Cortex of kidney (tissue), 1 donor: ENCODE data around the gene HNRNPAB.
"Not testable (repeated sequence)": the region's sequence is repeated elsewhere in the genome, so short reads cannot be mapped to it uniquely, and the experiment has no call there.

Source experiments
- DNase-seq: peaks from one replicate; lab custom pipeline; 2025; lab: John Stamatoyannopoulos, UW

HNRNPAB gene

DNA sequence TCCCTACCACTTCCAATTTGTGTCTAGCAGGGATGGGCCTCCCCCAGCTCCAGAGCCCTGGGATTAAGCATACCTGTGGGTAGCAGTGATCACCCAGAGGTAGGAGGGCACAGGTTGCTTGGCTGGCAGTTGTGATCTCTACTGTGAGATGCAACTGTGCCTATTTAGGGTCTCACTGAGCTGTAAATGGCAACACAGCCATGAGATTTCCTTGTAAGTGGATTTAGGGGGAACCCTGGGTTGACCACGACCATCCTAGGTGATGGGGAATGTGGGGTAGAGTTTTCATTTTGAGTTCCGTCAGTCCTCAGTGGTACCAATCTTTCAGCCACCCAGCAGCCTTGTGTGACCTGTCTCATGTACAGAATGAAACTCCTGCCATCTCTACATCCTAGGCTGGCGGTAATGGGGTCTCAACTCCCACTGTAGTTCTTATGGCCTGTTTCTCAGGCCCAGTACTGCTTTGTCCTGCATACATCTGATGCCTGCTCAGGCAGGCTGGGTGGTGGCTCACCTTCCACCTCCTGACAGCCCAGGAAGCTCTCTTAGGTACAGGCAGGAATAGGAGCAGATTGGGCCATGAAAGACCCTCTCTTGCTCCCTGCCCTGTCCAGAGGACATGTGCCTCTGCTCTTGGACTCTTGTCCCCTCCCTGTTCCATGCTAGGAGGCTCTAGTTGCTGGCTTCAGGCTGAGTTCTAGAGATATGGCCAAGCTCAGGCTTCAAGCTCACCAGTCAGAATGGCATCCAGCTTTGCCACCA lies 8.1 kb downstream of the HNRNPAB start:
- no peak for DNase-seq

DNA sequence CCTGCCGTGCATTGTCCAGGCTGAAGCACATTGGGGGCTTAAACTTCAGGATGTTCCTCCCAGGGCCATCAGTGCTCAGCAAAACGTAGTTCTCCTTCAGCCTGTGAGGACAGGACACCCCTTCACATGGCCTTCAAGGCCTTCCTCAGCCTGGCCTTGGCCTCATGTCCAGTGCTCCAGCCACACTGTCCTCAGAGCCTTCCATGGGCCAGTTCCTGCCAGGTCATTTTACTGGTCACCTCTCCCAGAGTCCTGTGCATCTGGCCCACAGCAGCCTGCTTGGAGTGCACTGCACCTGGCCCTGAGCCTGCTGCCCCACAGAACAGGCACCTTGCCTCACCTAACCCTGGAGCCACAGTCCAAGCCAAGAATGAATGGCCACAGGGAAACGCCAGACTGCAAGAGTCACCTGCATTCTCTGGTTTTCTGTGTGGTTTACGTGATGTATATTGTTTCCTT lies 8.7 kb downstream of the HNRNPAB start:
- no peak for DNase-seq

DNA sequence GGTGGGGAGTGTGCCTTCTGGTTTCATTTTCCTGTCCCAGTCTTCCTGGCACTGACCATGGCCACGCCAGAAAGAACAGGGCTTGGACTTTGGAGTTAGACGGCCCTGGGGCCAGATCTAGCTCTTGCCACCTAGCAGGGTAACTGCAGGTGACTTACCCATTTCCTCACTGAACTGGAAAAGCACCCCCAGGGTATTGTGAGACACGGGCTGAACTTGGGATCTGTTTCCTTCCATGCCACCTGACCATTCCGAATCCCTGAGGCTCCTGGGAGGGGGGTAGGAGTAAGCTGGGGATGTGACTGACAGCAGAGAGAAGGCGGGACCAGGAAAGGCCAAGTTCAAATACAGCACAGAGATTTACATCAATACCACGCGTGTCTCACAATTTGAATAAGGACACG lies 9.4 kb downstream of the HNRNPAB start:
- DNase-seq: no peak

DNA sequence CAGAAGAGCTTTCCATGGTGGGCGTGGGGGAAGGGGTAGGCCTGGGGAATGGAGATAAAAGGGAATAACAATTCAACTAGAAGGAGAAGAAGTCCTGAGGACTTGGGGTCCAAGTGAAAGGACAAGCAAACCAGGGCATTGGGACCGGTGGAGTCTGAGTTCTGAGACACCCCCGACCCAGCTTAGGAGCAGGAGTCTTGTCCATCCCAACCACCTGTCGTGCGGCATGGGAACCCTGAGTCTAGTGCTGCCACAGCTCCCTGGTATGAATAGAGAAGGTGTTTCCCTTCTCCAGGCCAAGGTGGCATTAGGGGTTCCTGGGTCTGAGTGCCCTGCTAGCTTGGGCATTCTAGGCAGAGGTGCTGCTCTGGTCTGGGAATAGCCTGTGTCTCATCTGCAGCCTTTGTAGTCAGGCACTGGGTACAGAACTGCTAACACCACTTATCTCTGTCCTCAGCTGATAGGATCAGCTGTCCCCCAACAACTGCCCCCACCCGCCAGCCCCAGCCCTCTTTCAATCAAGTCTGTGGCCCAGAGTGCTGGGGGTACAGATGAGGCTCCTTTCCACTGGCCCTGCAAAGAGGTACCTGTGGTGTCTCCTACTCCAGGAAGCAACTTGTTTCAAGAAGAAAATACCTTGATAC lies 9.9 kb downstream of the HNRNPAB start:
- no peak for DNase-seq

DNA sequence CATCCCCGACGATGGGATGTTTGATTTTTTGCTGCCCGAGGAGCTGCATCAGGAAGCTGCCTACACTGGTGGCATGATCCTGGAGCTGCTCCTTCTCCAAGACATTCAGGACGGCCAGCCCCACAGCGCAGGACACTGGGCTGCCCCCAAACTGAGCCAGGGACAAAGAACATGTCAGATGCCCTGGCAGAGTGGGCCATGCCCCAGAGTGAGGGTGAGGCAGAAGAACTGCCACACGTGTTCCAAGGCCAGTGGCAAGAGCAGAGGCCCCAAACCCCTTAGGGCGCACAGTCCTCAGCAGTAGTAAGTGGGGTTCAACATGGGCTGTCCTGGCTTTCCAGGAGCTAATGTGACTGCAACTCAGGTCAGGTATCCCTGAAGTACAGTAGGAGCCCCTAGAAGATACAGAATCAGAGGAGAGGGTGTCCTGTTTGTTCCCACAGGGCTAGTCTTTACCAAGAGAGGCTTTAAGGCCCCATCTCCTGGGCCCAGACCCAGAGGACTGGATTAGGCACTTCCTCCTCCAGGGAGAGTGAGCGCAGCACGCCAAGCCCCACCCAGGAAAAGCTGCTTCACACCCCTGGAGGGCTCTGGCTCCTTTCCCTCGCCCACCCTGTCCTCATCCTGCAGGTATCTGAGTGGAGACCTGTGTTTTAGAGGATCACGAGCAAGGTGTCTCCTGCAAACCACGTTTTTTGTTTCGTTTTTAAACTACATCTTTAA lies 11.1 kb downstream of the HNRNPAB start:
- no peak for DNase-seq

DNA sequence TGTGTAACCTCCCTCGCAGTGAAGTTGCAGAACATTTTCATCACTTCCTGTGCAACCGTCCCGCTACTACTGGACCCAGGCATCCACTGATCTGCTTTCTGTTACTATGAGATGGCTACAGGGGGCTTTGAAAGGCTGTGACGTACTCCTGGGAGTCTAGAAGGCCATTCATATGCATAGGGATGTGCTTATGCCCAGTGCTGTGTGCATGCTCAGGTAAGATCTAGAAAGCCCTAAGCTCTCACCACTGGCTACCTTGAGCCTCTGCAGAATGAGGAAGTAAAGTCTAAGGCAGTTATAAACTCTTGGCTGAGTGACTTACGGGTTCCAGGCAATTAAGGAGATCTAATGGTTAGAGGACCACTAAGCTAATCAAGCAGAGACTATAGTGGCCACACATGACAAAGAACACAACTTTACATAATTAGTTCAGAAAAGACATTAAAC lies 11.8 kb downstream of the HNRNPAB start:
- DNase-seq: no peak

DNA sequence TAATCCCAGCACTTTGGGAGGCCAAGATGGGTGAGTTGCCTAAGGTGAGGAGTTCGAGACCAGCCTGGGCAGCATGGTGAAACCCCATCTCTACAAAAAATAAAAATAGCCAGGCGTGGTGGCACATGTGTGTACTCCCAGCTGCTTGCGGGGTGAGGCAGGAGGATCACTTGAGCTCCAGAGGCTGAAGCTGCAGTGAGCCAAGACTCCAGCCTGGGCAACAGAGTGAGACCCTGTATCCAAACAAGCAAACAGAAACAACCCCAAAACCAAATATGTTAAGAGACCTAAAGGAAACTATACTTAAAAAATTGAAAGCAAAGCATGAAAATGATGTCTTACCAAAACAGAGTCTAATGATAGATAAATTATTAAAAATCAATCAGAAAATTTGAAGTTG lies 12.4 kb downstream of the HNRNPAB start:
- no peak for DNase-seq

DNA sequence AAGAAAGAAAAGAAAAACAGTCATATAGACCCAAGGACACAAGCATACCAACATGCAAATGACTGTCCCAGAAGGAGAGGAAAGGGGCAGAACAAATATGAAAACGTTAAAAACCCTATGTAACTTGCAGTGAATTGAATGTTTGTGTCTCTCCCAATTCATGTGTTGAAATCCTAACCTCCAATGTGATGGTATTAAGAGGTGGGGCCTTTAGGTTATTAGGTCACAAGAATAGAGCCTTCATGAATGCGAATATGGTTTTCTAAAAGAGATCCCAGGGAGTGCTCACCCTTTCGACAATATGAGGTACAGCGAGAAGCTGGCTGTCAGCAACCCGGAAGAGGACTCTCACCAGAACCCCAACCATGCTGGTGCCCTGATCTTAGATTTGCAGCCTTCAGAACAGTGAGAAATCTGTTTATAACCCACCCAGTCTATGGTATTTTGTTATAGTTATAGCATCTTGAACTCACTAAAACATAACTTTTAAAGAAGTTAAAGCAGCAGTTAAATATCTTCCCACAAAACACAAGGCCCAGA lies 14.0 kb downstream of the HNRNPAB start:
- no peak for DNase-seq

DNA sequence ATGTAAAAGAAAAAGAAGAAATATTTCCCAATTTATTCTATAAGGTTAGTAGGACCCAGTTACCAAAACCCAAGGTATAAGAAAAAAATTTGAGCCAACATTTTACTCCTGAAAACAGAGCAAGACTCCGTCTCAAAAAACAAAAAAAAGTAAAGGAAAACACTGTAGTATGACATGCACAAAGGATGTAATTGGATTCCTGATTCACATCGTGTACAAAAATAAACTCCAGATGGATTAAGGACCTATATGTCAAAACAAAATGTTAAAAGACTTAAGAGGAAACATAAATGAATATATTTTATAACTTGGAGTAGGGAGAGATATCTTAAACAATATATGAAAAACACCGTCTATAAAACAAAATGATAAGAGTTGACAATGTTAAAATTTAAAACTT lies 14.5 kb downstream of the HNRNPAB start:
- no peak for DNase-seq

DNA sequence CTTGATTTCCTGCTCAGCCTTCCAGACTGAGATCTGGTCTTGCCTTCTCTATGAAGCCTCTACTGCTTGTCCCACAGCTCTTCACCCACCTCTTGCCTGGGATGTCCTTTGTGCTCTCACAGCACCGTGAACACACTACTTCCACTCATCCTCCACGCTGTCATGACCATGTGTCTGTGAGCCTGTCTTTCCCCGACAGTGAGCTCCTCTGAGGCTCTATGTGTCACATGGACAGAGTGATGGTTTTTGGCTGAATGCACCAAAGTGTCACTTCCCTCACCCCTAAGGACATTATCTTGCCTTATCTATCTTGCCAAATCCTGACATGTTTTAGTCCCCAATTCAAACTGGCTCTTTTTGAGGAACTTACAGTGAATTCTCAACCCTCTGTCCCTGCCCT lies 16.9 kb downstream of the HNRNPAB start:
- no peak for DNase-seq

DNA sequence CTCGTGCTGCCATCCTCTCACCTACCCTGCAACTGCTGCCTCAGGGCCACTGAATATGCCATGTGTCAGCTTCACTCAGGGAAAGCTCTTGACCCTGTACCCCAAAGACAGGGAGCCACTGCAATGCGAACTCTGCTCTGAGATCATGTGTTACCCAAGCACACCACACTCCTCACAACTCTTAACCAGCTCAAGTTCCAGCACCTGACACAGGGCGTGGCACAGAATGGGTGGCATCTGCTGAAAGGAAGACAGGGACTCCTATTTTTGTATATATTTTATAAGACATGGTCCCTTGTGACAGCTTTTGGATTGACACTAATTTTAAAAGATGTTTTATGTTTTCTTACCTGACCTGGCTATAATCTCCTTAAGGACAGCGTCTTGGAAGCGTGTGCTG lies 17.5 kb downstream of the HNRNPAB start:
- DNase-seq: no peak

DNA sequence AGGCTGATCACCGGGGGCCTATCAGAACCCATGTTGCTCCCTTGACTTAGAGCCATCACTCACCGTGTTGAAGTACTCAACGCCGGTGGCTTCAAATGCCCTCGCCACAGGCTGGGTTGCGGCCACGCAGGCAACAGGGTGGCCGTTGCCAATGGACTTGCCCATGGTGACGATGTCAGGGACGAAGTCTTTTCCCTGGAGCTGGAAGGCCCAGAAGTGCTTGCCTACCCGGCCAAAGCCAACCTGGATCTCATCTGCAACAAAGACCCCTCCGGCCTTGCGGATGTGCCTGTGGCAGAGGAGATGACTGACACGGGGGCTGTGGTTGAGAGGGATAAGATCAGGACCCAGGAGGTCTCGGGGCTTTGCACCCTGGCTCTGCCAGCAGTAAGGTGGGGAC lies 18.0 kb downstream of the HNRNPAB start:
- no peak for DNase-seq

DNA sequence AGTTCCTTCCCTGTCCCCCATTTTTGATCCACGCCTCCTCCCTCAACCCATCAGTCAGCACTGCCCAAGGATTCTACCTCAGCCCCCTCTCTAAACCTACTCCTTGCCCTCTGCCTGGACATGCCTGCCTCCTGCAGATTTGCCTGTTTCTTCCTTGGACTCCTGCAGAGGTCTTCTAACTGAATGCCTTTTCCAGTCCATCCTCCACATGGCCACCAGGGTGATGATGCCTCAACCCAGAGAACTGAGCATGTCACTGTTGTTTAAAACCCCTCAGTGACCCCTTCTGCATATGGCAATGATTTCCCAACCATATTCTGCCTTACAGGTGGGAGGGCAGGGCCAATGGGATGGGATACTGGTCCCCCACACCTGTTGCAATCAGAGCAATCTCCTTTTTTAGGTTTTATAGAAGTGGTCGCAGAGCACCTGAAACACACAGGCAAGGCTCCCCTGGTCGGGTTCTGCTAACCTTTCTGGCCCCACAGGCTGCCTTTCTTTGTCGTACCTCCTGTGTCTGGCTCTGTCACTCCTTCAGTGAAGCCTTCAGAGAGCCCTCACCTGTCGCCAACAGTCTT lies 19.0 kb downstream of the HNRNPAB start:
- no peak for DNase-seq

DNA sequence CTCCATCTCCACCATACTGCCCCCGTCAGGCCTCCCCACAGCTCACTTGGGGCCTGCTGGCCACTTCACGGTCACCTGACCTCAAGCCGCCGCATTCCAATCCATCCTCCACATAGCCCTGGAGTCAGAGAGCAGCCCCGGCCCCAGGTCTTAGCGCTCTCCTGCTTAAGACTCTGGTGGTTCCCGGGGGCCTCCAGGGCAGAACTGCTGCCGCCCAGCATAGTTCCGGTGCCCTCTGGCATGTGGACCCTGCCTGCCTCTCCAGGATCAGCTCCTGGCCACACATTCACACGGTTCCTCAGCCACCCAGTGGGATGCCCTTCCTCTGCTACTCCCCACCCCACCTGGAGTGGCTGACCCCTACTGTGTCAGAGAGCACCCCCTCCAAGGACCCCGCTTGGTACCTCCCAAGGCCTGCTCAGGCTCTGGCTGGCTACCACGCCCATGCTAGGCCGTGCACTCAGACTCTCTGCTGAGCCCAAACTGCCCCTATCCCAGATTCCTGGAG lies 19.5 kb downstream of the HNRNPAB start:
- no peak for DNase-seq

DNA sequence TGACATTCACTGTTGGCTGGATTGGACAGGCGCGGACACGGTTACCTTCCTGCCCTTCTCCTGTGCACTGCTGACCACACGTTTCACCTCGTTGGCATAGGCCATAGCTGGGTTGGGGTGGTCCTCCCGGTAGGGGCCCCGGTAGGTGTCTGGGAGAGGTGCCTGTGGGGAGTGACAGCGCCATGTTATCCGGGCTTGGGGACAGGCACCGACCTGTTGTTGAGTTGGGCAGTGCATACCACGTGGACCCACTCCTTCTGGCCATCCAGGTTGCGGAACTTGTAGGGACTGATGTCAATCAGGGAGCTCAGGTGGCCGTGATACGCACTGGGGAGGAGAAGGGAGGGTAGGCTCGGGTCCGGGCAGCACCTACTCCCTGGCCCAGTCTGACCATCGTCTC lies 20.1 kb downstream of the HNRNPAB start:
- no peak for DNase-seq

DNA sequence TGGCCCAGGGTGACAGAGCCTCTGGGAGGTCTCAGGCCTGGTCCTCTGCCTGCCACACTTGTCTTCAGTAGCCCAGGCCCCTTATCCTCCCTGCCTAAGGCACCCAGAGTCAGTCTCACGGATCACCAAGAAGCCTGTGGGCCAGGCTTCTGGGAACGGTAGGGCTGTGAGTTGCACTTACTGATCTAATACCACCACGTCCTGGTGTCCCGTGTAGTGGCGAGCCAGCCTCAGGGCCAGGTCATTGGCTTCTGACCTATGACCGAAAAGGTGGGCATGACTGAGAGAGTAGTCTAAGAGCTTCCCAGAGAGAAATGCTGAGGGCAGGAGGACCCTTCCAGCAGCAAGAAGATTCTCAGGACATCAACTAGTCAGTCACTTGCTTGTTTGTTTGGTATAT lies 20.8 kb downstream of the HNRNPAB start:
- no peak for DNase-seq

DNA sequence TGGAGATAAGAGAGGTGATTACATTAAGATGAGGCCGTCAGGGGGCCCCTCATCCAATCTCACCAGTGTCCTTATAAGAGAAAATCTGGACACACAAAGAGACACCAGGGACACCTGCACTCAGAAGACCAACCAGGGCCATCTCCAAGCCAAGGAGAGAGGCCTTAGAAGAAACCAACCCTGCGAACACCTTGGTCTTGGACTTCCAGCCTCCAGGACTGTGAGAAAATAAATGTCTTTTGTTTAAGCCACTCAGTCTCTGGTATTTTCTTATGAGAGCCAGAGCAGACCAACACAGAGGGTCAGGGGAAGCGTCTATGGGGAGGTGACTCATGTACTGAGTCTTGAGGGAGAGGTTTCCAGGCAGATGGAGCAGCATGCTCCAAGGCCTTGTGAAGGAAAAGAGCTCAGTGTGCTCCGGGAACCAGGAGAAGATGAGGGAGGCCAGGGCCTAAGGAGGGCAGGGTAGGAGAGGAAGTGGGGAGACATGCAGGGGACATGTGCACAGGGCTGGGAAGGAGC lies 22.9 kb downstream of the HNRNPAB start:
- DNase-seq: no peak

DNA sequence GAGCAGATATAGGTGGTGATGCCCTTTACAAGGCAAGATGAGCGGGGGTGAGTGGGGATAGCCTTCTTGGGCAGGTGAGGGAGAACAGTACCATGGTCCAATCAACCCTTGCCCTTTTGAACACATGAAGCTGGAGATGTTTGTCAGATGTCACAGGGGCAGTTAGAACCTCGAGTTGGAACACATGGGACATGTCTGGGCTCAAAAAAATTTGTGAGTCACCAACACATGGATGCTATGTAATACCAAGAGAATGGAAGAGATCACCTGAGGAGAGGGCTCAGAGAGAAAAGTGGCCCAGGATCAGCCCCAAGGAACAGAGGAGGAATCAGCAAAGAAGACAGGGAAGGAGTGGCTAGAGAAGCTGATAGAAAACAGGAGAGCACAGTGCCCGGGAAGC lies 23.6 kb downstream of the HNRNPAB start:
- no peak for DNase-seq

DNA sequence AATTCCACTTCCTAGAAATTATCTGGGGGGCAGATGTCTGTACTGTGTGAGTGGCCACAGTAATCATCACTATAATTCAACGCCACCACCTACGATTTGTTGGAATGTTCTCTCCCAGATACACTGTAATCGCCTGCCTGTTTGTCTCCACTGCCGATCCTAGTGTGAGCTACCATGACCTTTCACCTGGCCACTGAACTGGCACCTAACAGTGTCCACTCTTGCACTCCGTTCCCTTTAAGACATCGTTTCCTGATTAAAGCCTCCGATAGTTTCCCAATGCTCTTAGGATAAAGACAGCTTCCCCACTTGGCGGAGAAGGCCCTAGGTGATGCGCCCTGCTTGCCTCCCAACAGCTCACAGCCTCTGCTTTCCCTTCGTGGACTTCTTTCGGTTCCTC lies 24.3 kb downstream of the HNRNPAB start:
- DNase-seq: no peak

DNA sequence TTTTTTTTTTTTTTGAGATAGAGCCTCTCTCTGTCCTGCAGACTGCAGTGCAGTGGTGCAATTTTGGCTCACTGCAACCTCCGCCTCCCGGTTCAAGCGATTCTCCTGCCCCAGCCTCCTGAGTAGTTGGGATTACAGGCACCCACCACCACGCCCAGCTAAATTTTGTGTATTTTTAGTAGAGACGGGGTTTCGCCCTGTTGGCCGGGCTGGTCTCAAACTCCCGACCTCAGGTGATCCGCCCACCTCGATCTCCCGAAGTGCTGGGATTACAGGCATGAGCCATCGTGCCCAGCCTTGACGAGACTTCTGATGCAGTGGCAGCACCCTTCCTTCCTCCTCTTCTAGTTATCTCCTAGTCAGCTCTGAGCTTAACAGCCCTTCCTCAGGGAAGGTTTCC lies 24.8 kb downstream of the HNRNPAB start:
- DNase-seq: not testable (repeated sequence)

DNA sequence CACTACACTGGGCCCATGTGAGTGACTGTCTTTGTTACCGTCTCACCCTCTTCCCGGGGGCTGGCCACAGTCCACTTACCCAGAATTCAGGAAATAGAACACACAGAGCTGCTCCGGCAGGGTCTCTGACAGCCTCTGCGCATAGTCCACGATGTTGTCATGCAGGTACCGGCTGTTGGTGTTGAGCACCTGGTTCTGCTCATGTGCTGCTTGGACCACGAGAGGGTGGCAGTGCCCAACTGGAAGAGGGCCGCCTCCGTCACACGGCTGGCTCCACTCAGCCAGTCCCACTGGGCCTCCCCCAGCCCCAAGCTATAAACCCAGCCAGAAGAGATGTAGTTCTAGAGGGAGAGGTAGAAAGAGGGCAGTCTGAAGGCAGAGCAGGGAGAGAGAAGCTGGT lies 25.5 kb downstream of the HNRNPAB start:
- no peak for DNase-seq
